Testis (tissue), 2 donors: Measurements from ENCODE around the gene CCM2.

Source experiments
- POLR2A ChIP-seq: fragments of 450-650 bp; IDR thresholded peaks from one replicate; pipeline ENCODE4 v1.6.1; 2017; ENCODE audit warnings: antibody characterized with exemption, mild to moderate bottlenecking, moderate library complexity
- TF ChIP-seq, protein P1 (sequence below), 3 experiments: fragments of 450-650 bp in 2 of 3; fragments of 200-600 bp in 1 of 3; sonication (generic) in 1 of 3; IDR thresholded peaks; one replicate each; pipeline ENCODE4 v1.5.1; 2016 to 2019; ENCODE audit warnings: antibody characterized with exemption in 3 of 3, mild to moderate bottlenecking in 2 of 3, moderate library complexity in 1 of 3

DNA sequence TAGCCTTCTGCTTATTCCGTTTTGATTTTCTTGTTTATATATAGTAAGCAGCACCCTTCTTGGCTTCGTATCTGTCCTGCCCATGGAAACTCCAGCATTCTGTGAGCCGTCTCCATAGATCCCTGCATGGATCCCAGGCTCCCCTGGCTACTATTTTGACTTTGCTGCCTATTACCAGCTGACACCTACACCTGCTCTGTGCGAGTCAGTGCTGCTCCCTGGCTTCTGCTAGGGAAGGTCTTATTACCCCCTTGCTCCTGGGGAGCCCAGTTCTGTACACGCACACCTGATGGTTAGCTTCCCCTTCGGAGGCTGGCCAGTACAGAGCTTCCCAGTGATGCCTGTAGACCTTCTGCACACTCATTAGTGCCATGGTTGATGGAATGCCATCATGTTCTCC, 53.4 kb downstream of the CCM2 start:
- TF ChIP-seq, protein P1, sequence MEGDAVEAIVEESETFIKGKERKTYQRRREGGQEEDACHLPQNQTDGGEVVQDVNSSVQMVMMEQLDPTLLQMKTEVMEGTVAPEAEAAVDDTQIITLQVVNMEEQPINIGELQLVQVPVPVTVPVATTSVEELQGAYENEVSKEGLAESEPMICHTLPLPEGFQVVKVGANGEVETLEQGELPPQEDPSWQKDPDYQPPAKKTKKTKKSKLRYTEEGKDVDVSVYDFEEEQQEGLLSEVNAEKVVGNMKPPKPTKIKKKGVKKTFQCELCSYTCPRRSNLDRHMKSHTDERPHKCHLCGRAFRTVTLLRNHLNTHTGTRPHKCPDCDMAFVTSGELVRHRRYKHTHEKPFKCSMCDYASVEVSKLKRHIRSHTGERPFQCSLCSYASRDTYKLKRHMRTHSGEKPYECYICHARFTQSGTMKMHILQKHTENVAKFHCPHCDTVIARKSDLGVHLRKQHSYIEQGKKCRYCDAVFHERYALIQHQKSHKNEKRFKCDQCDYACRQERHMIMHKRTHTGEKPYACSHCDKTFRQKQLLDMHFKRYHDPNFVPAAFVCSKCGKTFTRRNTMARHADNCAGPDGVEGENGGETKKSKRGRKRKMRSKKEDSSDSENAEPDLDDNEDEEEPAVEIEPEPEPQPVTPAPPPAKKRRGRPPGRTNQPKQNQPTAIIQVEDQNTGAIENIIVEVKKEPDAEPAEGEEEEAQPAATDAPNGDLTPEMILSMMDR (IDR thresholded peaks at IDR 0.05) = no peak
- TF ChIP-seq POLR2A = no peak
